ENCODE results near the gene EDA2R.

EDA2R gene, protein sequence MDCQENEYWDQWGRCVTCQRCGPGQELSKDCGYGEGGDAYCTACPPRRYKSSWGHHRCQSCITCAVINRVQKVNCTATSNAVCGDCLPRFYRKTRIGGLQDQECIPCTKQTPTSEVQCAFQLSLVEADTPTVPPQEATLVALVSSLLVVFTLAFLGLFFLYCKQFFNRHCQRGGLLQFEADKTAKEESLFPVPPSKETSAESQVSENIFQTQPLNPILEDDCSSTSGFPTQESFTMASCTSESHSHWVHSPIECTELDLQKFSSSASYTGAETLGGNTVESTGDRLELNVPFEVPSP

DNA sequence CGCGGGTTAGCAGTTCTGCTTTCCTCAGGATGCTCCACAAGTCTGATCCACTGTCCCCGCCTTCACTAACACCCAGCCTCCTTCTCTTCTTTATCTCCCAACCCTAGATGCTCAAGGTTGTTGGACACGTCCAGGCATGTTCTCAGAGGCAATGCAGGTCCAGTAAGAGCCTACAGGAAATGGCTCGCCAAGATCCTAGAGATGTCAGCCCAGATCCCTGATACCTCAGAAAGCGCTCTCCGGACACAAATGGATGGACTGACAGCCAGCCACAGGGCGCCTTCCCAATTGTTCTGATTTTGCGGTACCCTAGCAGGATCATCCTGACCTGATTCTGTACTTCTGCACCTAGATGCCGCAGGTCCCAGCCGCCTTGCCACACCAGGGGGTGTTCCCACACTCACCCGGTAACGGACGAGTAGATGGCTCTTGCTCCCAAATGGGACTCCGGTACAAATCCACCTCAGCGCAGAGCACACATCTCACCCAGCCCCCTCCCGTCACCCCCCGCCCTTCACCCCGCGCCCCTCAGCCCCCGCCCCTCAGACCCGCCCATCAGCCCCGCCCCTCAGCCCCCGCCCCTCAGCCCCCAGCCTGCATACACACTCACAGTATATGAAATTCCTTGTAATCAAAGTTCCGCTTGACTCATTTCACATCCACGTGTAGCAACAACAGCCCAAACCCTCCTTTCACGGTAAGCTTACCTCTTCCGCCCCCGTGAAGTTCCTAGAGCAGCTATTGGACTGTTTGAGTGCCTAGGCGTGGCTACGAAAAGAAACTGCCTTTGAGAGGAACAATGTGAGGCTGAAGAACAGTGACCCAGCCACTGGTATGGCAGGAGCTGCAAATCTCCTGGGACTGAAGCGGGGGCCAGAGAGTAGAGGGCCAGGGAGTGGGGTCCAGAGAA is at the start of gene EDA2R:
EDA2R (minus strand) TSS at position 488 of the 910 bp plus-strand sequence. CDS start 23,058 bp downstream, outside the sequence.
- no peak for DNase-seq

DNA sequence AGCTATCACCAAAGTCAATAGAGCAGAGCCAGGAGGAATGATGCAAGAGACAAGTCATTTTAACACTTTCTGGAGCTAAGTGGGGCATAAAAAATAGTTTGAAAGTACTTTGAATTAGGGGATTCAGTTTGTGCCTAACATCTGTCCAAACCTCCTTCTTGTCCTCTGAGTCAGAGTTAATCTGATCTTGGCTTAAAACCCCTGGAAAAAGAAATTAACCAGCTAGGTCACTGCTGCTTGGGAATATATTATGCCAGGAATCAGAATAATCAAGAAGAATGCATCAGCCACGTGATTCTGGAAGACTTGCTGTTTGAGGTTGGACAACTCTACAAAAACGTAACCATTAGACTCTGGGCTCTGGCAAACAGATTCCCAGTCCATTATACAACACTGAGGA is 45.3 kb upstream of the EDA2R start:
- DNase-seq: no peak

DNA sequence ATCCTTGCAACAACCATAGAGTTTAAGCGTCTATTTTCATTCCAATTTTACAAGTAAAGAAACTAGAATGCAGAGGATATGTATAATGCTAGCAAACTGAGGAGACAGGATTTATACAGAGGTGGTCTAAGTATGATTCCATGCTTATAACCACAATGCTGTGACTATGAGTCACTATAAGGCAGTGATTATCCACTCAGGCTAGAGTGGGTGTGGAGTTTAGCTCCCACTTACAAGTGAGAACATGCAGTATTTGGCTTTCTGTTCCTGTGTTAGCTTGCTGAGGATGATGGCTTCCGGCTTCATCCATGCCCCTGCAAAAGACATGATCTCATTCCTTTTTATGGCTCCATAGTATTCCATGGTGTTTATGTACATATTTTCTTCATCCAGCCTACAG is 41.6 kb upstream of the EDA2R start:
- DNase-seq: no peak

DNA sequence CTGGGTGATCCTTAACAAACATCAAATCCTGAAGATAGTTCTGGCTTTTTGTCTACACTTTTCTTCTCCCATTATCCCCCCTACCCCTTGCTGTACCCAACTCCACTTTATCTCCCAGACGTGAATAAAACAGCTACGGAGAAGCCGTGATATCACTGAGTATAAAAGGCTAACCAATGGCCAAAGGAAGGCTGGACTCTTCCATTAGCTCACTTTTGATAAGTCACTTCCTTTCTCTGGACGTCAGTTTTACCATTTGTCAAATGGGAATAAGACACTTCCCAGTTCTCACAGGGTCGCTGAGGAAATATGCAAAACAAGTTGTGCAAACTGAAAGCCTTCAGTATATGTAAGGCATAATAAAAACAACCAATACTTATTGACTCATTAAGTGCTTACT is 38.6 kb upstream of the EDA2R start:
- DNase-seq: no peak

- DNase-seq: no peak
Measured at GRCh38 chrX:66676990-66677389, 38.1 kb upstream of the EDA2R start.

GRCh38 chrX:66676413-66676812 is 37.5 kb upstream of the EDA2R start:
- no peak for DNase-seq

GRCh38 chrX:66675541-66675940 is 36.7 kb upstream of the EDA2R start:
- DNase-seq: no peak

DNA sequence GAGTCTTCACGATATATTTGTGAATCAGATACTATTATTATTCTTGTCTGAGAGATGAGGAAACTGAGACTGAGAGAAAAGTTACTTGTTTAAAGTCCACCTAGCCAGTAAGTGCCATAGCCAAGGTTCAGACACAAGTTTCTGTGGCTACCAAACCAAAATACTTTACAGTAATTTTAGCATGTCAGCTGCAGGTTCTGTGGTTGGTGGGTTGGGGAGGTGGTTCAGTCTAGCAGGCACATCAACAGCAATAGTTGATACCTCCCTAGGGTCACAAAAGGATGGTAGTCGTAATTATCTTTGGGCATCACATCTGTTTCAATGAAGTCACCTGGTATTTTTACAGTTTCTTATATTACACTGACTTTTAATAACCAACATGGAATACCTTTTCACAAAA is 35.6 kb upstream of the EDA2R start:
- DNase-seq: no peak

- no peak for DNase-seq
Measured at GRCh38 chrX:66672106-66672505, 33.2 kb upstream of the EDA2R start.

DNA sequence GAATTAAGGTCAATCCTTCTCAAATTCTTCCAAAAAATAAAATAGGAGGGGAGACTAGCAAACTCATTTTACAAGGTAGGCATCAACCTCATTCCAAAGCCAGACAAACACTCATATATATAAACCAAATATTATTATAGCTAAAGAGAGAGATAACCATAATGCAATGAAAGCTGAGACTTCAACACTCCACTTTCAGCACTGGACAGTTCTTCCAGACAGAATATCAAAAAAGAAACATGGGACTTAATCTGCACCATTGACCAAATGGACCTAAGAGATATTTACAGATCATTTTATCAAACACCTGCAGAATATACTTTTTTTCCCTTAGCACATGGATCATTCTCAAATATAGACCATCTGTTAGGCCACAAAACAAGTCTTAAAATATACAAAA is 15.5 kb upstream of the EDA2R start:
- DNase-seq: no peak

DNA sequence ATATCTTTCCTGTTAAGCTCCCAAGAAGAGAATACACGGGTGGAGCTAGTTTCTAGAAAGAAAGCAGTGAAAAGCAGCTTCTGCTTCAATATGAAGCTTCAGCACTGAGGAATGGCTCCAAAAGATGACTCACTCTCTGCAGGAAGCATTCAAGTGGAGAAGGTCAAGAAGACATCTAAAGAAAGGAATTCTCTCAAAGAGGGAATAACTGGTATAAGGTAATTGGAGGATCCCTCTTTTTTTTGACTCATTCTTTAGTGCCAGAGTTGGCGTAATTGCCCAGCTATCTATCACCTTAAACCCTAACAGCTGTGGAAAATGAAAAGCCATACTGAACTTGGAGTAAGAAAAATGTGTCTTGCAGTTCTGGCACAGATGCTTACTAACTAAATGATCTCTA is 3.5 kb downstream of the EDA2R start:
- no peak for DNase-seq

DNA sequence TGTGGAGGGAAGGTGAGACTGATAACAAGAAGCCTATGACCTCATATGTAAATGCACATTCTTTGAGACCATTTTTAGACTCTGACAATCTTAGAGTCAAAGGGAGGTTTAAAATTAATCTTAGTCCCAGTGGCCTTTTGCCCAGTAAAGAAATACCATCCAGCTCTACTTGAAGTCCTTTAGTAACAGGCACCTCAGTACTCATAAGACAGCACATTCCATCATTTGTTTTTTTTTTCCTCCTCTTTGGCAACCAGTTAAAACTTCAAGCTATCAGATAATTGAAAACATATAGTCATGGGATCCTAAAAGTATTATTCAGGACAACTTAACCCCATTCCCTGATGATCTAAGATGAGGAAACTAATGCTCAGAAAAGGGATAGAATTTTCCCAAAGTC is 4.6 kb downstream of the EDA2R start:
- no peak for DNase-seq

- DNase-seq: no peak
Measured at GRCh38 chrX:66633541-66633940, 5.3 kb downstream of the EDA2R start.

DNA sequence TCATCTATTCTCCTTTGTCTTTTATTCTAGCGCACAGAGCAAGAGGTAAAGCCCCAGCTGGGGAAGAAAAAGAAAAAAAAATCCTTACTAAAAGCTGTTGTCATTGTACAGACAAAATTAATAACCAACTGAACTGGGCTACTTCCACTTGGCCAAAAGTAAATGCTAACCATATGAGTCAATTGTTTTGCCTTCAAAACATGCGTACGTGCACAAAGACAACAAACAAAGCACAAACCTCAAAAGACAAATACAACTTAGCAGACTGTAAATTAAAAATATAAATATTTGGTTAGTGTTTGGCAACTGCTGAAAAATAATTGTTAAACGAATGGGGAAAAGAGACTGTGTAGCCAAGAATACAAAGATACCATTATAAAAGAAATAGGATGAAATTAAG is 5.9 kb downstream of the EDA2R start:
- DNase-seq: no peak

DNA sequence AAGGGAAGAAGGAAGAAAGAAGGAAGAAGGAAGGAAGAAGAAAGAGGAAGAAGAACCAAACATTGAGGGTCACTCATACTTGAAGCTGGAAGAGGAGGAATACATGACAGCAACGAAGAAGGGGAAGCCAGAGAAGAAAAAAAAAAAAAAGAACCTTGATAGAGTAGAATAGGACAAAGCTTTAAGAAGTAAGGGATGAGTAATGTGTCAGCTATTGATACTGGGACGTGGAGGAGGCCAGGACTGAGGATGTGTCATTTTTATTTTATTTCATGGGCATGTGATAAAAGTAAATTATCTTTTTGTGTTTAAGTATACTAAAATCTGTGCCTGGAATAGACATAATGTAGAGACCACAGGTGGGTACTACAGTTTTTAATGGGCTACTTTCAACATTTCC is 6.4 kb downstream of the EDA2R start:
- no peak for DNase-seq

DNA sequence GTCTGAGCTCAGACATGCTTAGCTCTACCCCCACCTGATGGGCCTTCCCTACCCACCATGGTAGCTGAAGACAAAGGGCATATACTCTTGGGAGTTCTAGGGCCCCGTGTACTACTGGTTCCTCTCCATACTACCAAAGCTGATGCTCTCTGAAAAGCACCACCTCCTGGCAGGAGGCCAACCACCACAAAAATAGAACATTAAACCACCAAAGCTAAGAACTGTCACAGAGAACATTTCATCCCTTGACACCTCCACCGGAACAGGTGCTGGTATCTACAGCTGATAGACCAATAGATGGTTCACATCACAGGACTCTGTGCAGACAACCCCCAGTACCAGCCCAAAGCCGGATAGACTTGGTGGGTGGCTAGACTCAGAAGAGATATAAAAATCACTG is 13.4 kb downstream of the EDA2R start:
- no peak for DNase-seq

DNA sequence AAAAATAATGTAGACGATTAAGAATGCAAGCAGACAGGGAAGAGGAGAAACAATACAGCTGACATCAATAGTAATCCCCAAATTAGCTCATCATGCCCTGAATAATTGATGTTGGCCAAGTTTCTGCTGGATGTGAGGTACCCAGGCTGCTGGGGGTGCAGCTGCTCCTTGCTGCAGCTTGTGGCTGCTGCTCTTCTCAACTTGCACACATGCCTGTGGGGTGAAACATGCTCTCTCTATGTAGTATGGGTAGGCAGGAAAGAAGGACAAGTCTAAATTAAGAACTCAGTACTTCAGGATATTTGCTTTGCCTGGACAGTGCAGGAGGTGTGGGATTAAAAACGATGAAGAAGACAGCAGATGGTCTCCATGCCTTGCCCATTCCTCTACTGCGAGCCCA is 16.7 kb downstream of the EDA2R start:
- DNase-seq: no peak

GRCh38 chrX:66616944-66617343 is 21.9 kb downstream of the EDA2R start:
- no peak for DNase-seq

GRCh38 chrX:66602381-66602938 is 36.4 kb downstream of the EDA2R start:
- no peak for DNase-seq

DNA sequence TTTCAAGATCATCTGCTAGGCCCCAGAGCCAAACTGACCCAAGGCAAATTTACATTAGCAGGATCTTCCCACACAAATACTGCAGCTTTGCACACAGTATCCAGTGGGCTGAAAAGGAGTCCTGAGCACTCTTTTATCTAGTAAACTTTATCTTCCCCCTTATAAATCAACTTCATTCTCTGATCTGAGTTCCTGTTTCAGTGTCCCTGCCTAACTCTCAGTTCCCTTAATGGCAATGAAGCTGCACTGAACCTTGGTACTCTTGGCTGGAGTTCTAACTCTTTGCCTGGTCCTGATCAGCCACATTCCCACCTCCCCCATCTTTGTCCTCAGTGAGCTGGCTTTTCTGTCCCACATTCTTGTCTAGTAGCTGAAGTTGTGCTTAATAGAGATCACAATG is 37.4 kb downstream of the EDA2R start:
- no peak for DNase-seq

DNA sequence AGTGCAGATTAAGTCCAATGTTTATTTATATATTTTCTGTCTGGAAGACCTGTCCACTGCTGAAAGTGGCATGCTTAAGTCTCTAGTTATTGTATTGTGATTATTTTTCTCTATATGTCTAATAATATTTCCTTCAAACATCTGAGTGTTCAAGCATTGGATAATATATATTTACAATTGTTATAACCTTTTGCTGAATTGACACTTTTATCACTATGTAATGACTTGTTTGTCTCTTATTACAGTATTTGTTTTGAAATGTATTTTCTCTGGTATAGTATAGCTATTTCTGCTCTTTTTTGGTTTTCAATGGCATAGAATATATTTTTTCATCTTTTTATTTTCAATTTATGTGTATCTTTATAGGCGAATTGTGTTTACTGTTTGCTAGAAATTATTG is 59.7 kb downstream of the EDA2R start:
- no peak for DNase-seq

GRCh38 chrX:66553973-66554372 is 84.9 kb downstream of the EDA2R start:
- DNase-seq: no peak

DNA sequence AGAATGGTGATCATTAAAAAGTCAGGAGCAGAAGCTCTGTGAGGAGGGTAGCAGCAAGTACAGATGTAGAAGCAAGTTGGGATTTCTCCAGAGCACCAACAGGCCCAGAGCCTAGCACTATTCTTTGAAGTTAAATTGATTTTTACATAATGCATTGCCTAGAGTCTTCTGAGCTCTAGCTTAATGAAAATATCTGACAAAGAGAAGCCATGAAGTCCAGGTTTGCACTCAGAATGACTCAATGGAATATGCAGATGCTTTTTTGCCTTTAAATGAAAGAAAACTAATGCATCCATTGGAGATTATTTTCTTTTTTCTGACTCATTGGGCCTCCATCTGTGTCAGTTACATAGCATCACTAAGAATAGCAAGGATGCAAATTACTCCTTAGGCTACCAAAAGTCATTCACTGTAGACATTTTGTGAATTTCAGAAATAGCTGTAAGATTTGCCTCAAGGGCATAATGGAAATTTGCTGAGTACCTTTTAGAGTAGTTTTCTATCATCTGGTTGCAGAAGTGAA is 91.0 kb downstream of the EDA2R start:
- no peak for DNase-seq

Measured in NCI-H2171 treated with DMSO at 0.1 percent for 48 hours (cell line).